KOPT-K1 (cell line): ENCODE measurements around the gene KDM3B.

Source experiments
- H3K27ac ChIP-seq: fragments of 200-600 bp; sonication (generic); 2 replicates; pipeline ENCODE4 v1.5.1; 2016; ENCODE audit warnings: antibody characterized with exemption, mild to moderate bottlenecking, low read depth, low read length; ENCODE audit not compliant: poor library complexity, severe bottlenecking
- H3K36me3 ChIP-seq: fragments of 200-600 bp; sonication (generic); 2 replicates; pipeline ENCODE4 v1.5.1; 2017; ENCODE audit warnings: antibody characterized with exemption, mild to moderate bottlenecking, low read length, moderate library complexity; ENCODE audit not compliant: insufficient read depth
- H3K9me3 ChIP-seq: fragments of 200-600 bp; sonication (generic); 2 replicates; pipeline ENCODE4 v1.5.1; 2017; ENCODE audit warnings: antibody characterized with exemption, low read length, mild to moderate bottlenecking; ENCODE audit not compliant: insufficient read depth, poor library complexity, severe bottlenecking

The KDM3B gene

DNA sequence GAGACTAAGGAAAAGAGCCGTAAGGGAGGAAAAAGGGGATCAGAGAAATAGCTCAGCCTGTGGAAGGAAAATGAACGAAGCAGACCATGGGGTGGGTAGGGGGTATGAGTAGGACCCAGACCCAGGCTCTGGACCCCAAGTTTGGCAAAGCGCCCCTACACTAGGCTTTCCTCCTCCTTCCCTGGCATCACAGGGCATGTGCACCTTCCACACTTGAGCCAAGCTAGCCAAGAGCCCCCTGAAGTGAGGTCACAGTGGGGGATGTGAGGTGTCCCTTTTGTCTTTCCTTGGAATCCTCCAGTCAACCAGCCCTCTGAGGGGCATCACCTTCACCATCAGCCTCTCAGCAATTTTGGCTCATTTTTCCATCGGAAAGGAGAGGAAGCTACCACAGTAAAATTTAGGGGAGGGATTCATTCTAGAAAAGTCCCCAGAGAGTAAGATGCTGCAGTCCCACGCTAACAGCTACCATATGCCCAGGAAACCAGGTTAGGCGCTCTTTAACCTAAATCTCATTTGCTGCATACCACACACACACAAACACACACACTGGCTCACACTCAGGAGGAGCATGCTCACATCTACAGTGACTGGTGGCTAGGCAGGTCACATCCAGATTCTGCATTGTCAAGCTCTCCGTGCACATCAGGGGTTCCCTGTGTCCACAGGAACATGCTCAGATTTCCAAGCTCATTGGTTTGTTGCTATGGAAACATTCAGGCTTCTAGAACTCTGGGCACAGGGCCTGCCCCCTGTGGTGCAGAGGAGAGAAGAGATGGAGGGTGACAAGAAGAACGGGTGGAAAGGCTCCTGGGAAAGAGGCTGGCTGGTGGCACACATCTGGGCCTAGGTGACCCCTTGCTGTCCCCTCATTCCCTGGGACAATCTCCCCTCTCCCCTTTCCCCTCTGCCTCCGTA is 96.3 kb downstream of the KDM3B start:
- H3K36me3 ChIP-seq: no peaks in the 10 kb centered on the region
- no peaks in the 10 kb centered on the region for H3K9me3 ChIP-seq
- H3K27ac ChIP-seq: no peak overlapping the region

- Histone ChIP-seq H3K9me3 (no peaks in the 10 kb centered on the region), H3K36me3 (no peaks in the 10 kb centered on the region), H3K27ac (no peak overlapping the region)
Measured at GRCh38 chr5:138449501-138450239, 97.2 kb downstream of the KDM3B start.

- Histone ChIP-seq H3K9me3 (no peaks in the 10 kb centered on the region), H3K36me3 (no peaks in the 10 kb centered on the region), H3K27ac (no peak overlapping the region)
Measured at GRCh38 chr5:138450971-138451370, 98.5 kb downstream of the KDM3B start.

- Histone ChIP-seq H3K27ac (no peak overlapping the region), H3K36me3 (no peaks in the 10 kb centered on the region), H3K9me3 (no peaks in the 10 kb centered on the region)
Measured at GRCh38 chr5:138452720-138453119, 100.2 kb downstream of the KDM3B start.

DNA sequence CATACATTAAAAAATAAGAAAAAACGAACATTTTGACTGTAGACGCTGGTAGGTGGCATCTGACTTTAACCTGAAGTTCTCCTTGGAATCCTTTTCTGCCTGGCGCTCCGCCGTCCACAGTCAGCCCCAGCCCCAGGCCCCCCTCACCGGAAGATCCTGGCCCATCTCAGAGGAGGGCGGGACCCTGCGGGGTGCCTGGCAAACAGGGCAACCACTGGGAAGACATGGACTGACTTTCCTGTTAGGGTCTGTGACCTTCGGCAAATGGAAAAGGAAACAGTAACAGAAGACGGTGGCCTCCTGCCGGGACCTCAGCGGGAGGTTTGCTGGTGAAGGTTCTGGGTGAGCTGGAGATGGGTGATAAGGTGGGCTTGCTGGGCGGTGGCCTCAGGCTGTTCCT is 101.1 kb downstream of the KDM3B start:
- Histone ChIP-seq H3K27ac (no peak overlapping the region), H3K36me3 (no peaks in the 10 kb centered on the region), H3K9me3 (no peaks in the 10 kb centered on the region)

- Histone ChIP-seq H3K9me3 (no peaks in the 10 kb centered on the region), H3K27ac (no peak overlapping the region), H3K36me3 (no peaks in the 10 kb centered on the region)
Measured at GRCh38 chr5:138454121-138454520, 101.6 kb downstream of the KDM3B start.

DNA sequence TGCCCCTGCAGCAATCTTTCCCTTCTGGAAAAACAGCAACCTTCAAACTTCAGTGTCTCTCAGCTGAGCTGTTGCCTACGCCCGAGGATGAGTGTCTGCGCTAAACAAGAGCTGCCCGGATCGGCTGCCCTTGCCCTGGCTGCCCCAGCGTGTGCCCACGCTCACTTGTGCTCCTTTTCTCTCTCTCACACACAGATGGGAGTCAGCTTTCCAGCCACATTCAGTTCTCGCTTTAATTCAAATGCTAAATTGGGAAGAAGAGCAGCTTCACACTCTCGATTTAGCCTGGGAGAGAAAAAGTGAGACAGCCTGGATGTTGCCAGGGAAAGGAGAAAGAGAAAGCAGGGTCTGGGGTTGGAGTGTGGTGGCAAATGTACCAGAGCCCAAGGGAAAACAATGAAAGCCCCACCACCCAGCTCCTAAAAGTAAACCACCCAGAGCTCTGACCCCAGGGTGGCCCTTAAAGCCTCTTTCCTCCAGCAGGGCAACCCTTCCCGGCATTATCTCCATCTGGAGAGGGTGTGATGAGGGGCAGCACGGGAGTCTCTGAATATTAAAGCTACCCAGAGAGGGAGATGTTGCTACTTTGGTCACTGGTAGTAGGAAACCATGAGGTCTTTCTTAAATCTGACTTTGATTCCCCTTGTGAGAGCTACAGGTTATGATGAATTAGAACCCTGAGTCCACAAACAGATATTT is 102.9 kb downstream of the KDM3B start:
- H3K36me3 ChIP-seq: no peaks in the 10 kb centered on the region
- no peak overlapping the region for H3K27ac ChIP-seq
- no peaks in the 10 kb centered on the region for H3K9me3 ChIP-seq

- no peaks in the 10 kb centered on the region for H3K9me3 ChIP-seq
Measured at GRCh38 chr5:138457531-138458275, 105.2 kb downstream of the KDM3B start.

GRCh38 chr5:138458384-138458783 is 105.9 kb downstream of the KDM3B start:
- H3K27ac ChIP-seq: peak overlapping the region; percentile 69
- no peaks in the 10 kb centered on the region for H3K36me3 ChIP-seq
- no peaks in the 10 kb centered on the region for H3K9me3 ChIP-seq

More at GRCh38 chr5:138457531-138458275, 105.2 kb downstream of the KDM3B start:
- Histone ChIP-seq H3K36me3 (no peaks in the 10 kb centered on the region), H3K27ac (peak overlapping the region; percentile 69)

DNA sequence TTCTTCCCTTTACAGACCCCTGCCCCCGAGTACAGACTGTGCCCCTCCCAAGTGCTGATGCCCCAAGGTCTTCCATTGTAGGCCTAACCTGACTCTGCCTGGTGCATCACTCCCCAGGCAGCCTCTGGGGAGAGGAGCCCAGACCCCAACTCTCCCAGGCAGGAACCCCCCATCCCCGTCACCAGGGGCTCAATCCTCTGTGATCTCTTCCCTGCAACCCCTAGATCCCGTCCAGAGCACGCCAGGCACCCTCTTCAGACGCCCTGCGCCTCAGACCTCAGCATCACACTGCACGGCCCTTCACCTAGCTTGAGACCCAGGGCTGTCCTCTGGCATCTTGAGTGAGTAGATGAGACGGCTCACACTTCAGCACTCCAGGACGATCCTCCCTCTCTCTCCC is 106.4 kb downstream of the KDM3B start:
- no peaks in the 10 kb centered on the region for H3K9me3 ChIP-seq
- peak overlapping the region; percentile 69 for H3K27ac ChIP-seq
- no peaks in the 10 kb centered on the region for H3K36me3 ChIP-seq

DNA sequence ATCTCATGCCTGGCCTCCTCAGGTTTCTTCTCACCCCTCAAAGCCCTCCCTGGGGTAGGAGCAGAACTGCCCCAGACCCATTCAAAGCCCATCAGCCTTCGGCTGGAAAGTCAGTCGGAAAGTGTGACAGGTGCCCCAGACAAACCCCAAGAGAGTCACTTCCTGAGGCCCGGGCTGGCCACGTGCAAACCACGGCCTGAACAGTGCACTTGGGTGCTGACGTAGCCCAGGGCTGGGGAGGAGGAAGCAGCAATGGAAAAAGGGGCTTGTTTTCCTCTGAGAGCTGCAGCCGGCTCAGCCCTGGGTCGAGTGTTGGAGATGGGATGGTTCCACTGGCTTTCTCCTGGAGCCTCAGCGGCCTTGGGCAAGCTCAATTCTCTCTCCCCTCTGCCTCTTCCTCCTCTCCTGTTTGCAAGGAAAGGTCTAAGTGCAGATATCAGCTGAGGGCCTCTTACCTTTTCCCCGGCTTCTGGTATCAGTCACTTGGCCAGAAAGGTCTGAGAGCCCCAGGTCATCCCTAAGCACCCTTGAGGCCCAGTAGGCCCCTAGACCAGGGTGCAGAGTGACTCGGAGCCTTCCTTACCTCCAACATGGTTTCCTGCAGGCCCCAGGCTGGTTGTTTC is 106.9 kb downstream of the KDM3B start:
- Histone ChIP-seq H3K36me3 (no peaks in the 10 kb centered on the region), H3K9me3 (no peaks in the 10 kb centered on the region), H3K27ac (peak overlapping the region; percentile 69)

DNA sequence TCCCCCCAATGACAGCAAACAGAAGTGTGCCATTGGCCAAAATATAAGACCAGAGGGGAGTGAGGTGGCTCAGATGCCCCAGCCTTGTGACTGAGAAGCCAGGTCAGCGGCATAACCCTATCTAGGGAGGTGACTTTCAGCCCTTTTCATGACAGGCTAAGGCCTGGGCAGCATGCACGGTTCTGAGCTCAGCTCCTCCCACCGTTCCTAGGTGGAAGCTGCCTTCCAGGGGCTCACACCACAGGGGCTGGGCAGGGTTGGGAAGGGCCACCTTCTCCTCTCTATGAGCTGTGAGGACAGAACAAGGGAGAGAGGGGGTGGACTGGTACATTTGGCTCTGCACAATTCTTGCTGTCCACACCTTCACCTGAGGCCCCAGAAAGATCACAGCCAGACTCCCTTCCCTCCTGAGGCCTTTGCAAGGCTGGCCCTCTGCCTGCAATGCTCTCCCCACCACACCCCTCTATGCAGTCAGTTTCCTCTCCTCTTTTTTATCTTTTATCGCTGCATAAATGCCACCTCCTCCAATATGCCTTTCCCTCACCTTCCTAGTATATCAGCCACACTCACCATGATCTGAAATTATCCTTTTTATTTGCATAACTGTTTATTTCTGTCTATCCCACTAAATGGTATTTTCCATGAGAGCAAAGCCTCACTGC is 107.7 kb downstream of the KDM3B start:
- no peaks in the 10 kb centered on the region for H3K9me3 ChIP-seq
- H3K27ac ChIP-seq: peak overlapping the region; percentile 69
- no peaks in the 10 kb centered on the region for H3K36me3 ChIP-seq

- Histone ChIP-seq H3K36me3 (0 out of 2 replicates have a peak, but pooled peaks cover under 1% of the 10 kb centered on the region), H3K9me3 (no peaks in the 10 kb centered on the region), H3K27ac (no peak overlapping the region)
Measured at GRCh38 chr5:138461343-138462125, 109.0 kb downstream of the KDM3B start.
